ENCODE measurements around the gene SPTLC3.

SPTLC3 gene

GRCh38 chr20:13101706-13102105 is 92.9 kb downstream of the SPTLC3 start:
- no peak for DNase-seq

DNA sequence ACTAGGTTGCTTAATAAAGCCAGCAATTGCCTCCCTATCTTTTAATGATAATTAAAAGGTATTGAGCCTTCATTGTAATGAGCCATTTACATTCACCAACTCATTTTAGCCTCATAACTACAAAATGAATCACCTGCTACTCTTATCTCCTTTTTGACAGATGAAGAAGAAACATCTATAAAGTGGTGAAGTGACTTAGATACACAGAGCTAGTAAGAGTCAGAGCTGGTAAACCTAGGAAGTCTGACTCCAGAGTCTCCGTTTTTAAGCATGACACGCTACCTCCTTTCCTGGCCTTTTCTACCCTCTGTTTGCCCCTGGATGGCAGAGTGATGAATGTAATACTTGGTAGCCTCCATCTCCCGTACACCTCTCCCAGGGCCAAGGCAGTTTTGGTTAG is 93.5 kb downstream of the SPTLC3 start:
- no peak for DNase-seq

GRCh38 chr20:13102694-13103093 is 93.9 kb downstream of the SPTLC3 start:
- DNase-seq = no peak

- DNase-seq = no peak
Measured at GRCh38 chr20:13105039-13105438, 96.3 kb downstream of the SPTLC3 start.

DNA sequence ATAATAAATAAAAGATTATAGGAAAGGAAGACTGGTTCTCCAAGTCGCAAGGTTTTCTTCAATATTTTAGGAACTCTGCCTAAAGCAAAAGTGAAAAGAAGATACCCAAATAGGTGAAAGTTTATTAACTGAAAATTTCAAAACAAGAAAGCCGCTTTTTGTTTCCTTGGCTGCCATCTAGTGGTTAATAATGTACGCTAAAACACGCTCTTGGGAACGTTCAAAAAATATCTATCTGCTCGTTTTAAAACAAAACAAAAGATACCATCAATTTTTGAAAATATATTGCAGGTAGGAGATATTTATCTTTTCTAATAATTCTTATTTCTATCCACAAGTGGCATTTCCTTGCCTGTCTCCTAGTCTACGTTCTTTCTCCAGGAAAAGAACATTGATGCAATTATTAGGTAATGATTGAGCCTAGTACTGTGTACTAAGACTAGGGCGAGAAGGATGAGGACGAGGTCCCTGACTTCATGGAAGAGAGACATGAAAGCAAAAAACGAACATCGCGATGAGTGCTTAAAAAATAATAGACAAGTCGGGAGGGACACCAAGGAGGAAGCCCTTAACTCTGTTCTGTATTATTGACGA is 97.2 kb downstream of the SPTLC3 start:
- DNase-seq = peak; percentile 11

- no peak for DNase-seq
Measured at GRCh38 chr20:13109658-13110057, 100.9 kb downstream of the SPTLC3 start.

DNA sequence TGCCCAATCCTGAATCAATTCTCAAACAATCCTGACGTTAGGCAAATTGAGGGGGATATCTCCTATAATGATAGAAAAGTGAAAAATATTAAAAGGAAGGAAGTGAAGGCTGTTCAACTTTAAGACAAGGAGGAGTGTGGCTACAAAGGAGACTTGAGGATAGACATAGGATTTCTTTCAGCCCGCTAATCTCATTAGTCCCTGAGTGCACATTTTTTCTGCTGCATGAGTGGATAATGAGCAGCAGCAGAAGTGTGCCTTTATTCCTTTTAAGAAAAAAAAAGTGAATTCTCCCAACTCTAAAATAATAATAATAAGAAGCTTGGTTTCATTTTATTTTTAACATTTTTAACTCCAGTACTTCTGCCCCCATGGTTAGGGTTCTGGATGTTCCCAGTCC is 102.0 kb downstream of the SPTLC3 start:
- DNase-seq = no peak

GRCh38 chr20:13111249-13111911 is 102.6 kb downstream of the SPTLC3 start:
- DNase-seq = no peak

GRCh38 chr20:13113731-13114130 is 105.0 kb downstream of the SPTLC3 start:
- DNase-seq = no peak

- no peak for DNase-seq
Measured at GRCh38 chr20:13117200-13117599, 108.4 kb downstream of the SPTLC3 start.

DNA sequence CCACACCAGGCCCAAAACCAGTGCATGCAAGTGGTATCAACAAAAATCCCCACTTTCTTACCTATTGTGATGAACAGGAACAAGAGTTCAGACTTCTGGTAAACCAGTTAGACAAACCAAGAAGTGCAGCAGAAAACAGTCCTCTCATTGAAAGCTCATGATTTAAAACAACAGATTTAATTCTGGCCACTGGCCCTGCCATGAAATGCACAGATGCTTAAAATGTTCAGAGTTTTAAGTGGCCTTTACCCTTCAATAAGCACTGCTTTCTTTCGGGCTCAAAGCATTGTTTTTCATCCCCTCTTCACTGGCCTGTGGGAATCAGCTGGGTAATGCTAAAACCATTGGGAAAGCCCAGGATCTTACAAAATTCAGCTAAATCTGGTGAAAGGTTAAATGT is 109.9 kb downstream of the SPTLC3 start:
- no peak for DNase-seq

GRCh38 chr20:13119583-13119982 is 110.8 kb downstream of the SPTLC3 start:
- peak; percentile 72 for DNase-seq

DNA sequence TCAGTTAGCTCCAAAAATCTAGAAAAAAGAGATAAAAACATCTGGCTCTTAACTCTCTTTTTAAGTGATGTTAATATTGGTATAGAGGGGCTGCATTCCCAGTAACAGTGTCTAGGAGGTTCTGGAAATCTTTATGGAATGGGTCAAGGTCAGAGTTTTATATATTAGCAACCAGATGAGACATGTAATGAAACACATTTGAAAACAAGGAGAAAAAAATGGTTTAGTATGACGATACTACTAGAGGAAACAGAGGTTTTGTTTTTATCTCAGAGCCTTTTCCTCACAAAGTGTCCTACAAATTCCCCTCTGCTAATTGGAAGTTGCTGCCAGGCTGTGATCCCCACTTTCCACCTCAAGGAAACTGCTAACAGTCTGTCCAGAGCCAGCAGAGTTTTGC is 111.7 kb downstream of the SPTLC3 start:
- DNase-seq = no peak

GRCh38 chr20:13121840-13122515 is 113.2 kb downstream of the SPTLC3 start:
- DNase-seq = no peak

DNA sequence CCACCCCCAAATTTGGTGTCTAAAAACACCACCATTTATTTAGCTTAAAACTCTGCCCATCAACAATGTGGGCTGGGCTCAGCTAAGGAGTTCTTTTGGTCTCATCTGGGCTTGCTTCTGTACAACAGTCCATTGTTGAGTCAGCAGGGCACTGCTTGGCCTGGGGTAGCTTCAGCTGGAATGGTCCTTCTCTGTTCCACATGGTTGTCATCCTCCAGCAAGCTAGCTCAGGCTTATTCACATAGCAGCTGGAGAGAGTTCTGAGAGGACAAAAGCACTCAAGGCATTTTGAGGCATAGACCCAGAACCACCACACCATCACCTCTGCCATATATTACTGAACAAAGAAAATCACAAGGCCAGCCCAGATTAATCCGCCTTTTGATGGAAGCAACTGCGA is 116.7 kb downstream of the SPTLC3 start:
- DNase-seq = no peak

GRCh38 chr20:13128173-13128572 is 119.4 kb downstream of the SPTLC3 start:
- DNase-seq = no peak

GRCh38 chr20:13130061-13130706 is 121.4 kb downstream of the SPTLC3 start:
- no peak for DNase-seq

GRCh38 chr20:13130707-13131103 is 121.9 kb downstream of the SPTLC3 start:
- DNase-seq = no peak

DNA sequence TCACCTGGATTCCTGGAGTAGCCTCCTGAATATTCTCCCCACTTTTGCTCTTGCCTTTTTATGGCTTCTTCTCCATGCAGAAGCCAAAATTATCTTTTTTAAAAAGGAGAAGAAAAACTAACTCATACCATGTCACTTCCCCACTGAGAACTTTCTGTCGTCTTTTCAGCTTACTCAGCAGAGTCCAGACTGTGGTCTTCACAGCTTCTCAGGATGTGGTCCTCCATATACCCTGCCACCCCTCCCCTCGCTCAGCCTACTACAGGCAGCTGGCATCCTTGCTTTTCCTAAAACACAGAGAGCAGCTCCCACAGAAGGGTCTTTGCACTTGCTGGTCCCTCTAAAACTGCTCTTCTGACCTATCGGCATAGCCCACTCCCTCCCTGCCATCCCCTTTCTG is 122.9 kb downstream of the SPTLC3 start:
- no peak for DNase-seq

GRCh38 chr20:13139459-13140150 is 130.8 kb downstream of the SPTLC3 start:
- no peak for DNase-seq

DNA sequence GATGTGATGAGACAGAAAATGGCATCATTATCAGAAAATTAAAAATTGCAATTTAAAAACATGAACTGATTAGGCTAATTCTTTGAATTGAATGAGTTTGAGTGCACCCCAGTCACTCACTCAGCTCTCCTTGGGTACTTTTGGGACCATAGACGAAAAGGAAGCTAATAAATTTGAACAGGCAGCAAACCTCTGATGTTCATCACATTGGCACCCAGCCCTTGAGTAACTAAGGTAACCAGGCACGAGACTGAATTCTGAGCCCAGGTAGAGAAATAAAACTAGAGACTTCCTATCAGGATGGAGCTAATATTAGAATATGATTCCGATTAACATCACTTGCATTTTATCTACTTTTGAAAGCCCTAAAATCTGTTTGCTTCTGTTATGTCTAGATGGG is 131.4 kb downstream of the SPTLC3 start:
- DNase-seq = no peak

- DNase-seq = no peak
Measured at GRCh38 chr20:13140775-13141174, 132.0 kb downstream of the SPTLC3 start.

GRCh38 chr20:13141546-13141945 is 132.8 kb downstream of the SPTLC3 start:
- no peak for DNase-seq

Measured in activated CD4-positive, alpha-beta T cell treated with anti-CD3 and anti-CD28 coated beads, Interleukin-2, Interleukin-6, amounts not matched to agents 100 ng/mL and 50 ng/mL, durations not matched to agents 16 hours and 8 hours (primary cell).